ENCODE measurements around the gene TAT.

Gene TAT

DNA sequence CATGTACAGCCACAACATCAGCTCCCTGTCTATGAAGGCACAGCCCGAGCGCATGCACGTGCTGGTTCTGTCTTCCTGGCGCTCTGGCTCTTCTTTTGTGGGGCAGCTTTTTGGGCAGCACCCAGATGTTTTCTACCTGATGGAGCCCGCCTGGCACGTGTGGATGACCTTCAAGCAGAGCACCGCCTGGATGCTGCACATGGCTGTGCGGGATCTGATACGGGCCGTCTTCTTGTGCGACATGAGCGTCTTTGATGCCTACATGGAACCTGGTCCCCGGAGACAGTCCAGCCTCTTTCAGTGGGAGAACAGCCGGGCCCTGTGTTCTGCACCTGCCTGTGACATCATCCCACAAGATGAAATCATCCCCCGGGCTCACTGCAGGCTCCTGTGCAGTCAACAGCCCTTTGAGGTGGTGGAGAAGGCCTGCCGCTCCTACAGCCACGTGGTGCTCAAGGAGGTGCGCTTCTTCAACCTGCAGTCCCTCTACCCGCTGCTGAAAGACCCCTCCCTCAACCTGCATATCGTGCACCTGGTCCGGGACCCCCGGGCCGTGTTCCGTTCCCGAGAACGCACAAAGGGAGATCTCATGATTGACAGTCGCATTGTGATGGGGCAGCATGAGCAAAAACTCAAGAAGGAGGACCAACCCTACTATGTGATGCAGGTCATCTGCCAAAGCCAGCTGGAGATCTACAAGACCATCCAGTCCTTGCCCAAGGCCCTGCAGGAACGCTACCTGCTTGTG, 40.0 kb downstream of the TAT start:
- no peak for DNase-seq

DNA sequence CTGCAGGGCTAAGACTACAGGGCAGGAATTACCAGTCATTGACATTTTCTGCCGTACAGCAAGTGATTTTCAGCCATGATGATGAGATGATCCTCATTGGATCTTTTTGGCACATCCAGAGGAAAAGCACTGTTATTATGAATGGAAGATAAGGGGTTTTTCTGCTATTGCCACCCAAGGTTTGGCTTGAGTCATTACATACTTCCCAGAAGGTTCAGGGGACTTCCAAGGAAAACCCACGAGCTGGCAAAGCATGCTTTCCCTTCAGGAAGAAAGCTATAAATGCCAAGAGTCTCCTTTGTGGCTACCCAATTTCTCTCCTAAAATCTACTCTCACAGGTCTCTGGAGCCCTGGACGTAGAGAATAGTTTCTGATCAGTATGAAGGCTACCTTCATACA, 44.5 kb downstream of the TAT start:
- no peak for DNase-seq

DNA sequence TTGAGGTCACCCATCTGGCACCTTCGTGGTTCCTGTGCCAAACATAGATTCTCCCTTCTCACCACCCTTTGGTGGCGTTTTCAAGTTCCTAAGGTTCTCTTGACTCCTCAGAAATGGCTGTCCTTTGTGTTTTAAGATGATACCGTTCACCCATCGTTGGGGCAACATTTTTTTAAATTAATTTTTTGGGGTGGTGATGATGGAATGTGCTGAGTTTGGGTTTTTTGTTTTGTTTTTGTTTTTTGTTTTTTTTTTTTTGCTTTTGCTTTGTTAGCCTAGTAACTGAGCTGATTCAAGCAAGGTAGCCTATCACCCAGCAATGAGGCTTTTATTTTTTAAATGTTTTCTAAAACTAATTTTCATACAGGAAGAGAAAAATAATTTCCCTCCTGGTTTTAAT, 48.0 kb downstream of the TAT start:
- DNase-seq: no peak

DNA sequence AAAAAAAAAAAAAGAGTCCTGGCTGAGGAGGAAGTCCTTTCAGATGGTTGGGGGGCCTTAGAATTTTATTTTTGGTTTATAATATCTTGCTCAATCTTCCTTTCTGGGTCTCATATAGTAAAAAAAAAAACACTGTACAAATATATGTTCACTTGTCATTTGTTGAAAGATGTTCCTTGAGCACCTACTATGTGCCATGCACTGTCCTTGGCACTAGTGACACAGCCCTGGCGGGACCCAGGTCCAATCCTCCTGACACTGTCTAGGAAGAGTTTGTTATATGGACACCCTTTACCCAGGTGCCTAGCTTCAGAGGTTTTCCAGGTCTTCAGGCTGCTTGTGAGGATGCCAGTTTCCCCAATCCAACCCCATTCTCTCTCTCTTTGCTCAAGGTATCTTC, 48.6 kb downstream of the TAT start:
- no peak for DNase-seq

DNA sequence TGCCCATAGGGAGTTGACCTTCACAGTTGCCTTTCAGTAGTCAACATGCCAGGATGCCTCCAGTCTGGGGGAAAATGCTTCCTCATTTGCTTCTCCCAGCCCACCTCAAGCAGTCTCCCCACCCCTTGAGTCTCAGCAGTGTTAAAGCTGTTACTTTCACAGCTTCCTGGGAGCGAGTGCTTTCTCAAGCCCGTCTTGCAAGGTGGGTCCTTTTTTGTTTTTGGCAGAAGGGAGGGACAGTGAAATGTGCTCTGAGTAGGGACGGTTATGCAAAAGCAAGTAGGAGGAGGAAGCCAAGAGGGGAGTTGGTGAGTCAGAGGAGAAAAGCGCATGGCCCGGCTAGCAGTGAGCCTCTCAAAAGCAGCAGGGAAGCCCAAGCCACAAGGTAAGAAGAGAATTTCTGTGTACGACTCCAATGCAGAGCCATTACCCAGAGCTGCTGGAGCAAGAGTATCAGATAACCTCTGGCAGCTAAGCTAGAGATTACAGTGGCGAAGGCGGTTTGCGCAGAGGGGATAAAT, 50.7 kb downstream of the TAT start, which contains the start of gene CHST4:
Gene CHST4 (plus strand): TSS at position 316 of the 521 bp plus-strand sequence. CDS start 10,252 bp downstream, outside the sequence.
- DNase-seq: no peak

DNA sequence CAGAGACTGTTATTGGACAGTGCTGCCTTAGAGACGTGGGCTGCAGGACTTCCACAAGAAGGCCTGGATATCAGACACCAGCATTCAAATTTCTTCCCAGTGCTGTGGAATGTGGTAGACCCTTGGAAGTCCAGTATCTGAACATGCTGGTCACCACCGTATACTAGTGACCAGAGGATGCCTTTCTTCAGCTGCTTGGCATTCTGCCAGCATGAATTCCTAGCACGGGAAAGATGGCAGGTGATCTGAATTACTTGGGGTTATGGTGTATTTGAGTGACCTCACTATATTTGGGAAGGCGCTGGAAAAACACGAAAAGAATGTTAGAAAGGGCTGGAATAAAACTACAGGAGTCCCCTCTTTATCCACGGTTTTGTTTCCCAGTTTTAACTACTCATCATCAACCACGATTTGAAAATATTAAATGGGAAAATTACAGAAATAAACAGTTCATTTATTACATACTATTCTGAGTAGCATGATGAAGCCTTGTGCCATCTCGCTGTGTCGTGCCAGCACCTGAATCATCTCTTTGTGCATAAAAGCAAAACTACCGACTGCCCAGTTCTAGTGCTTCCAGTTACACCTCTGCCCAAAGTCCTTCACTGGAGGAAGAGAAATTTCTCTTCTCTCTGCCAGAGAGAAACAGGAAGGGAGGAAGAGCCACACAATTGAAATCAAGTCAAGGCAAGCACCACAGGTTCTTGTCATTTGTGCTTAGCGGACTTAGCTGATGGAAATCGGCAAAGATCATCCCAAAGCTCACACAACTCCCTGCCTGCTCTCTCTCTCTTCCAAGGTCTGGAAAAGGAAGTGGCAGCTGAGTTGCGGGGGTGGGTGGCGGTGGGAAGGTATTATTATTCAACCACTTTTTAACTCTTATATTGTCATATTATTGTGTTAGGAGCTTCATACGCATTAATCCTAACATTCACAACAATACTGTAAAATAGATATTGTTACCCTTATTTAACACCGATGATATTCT, 52.0 kb downstream of the TAT start:
- DNase-seq: no peak

DNA sequence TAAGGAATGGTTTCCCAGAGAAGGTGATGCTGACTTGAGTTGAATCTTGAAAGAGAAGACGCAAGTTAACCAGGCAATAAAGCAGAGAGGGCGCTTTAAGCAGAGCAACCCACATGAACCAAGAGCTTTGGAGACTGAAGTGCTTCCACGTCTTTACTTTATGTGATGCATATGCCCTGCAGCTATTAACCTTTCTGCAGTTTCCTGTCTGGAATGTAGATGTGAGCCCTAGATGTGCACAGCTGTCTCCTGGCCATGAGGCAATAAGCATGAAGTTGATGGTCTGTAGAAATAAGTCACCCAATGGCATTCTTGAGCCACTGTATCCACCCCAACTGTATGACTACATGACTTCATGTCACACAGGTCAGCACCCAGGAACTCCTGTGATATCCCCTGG, 56.3 kb downstream of the TAT start:
- no peak for DNase-seq

Measured in NCI-H1930 (cell line).